Endothelial cell of umbilical vein (primary cell): Measurements from ENCODE around the gene EEF2K. TPM values are rescaled to one million over a fixed set of nuclear protein-coding genes. Genes with fewer than 3 reads are reported as not detected.

Experiments
- BruUV-seq: library from RNA; stranded (reverse); fragments of 400-500 nt; replicated peaks from 2 replicates; lab custom pipeline; 2021; lab: Mats Ljungman, UMichigan
- CTCF ChIA-PET: fragments of 300-600, 350-600 bp; sonication (Branson Sonifier 250); formaldehyde crosslinking; loops from one replicate; lab custom pipeline; 2021; ENCODE audit warnings: antibody characterized with exemption, inconsistent platforms; lab: Charles Lee
- POLR2A ChIA-PET: fragments of 300-600, 350-600 bp; sonication (Branson Sonifier 250); formaldehyde crosslinking; loops from one replicate; lab custom pipeline; 2021; ENCODE audit warnings: antibody characterized with exemption, inconsistent platforms; lab: Charles Lee
- DNase-seq: peaks from one replicate; pipeline ENCODE4 v3.0.0-alpha.2; 2011; ENCODE audit warnings: low read depth, low spot score
- FAIRE-seq: peaks from 2 replicates; lab custom pipeline; 2011; peaks lifted over from hg19 to GRCh38; lab: Jason Lieb, UNC
- H2AFZ ChIP-seq: 2 replicates; pipeline ENCODE4 v1.6.0; 2012; ENCODE audit warnings: low read depth, low read length, control low read depth, inconsistent platforms
- H3K27ac ChIP-seq: 2 replicates; pipeline ENCODE4 v1.5.1; 2011; ENCODE audit warnings: low read depth, mild to moderate bottlenecking, control low read depth, low read length, moderate library complexity; ENCODE audit not compliant: insufficient read depth
- H3K27me3 ChIP-seq, 2 experiments: 2 replicates each; pipeline versions ENCODE4 v1.6.0 to v1.6.1; 2011; ENCODE audit warnings: low read length in 2 of 2, mixed read lengths in 1 of 2; ENCODE audit not compliant: control insufficient read depth in 2 of 2, insufficient read depth in 2 of 2
- H3K36me3 ChIP-seq, 2 experiments: 2 replicates in 1 of 2; 3 replicates in 1 of 2; pipeline ENCODE4 v1.5.1; 2011; ENCODE audit warnings: low read length in 2 of 2, mild to moderate bottlenecking in 1 of 2, moderate library complexity in 1 of 2; ENCODE audit not compliant: control insufficient read depth in 2 of 2, insufficient read depth in 2 of 2; ENCODE audit errors: extremely low read depth in 1 of 2
- H3K4me1 ChIP-seq: 3 replicates; pipeline ENCODE4 v1.5.1; 2011; ENCODE audit warnings: mild to moderate bottlenecking, low read length; ENCODE audit not compliant: control insufficient read depth, insufficient read depth; ENCODE audit errors: extremely low read depth
- H3K4me2 ChIP-seq: 2 replicates; pipeline ENCODE4 v1.6.1; 2011; ENCODE audit warnings: low read length, control low read depth, mixed read lengths; ENCODE audit not compliant: insufficient read depth
- H3K4me3 ChIP-seq, 3 experiments: fragments of 200-600 bp in 1 of 3; sonication (generic), shearing (Covaris generic) in 1 of 3; replicated peaks in 1 of 3; 2 replicates each; pipeline ENCODE4 v1.5.1; 2011 to 2016; ENCODE audit warnings: control low read depth in 3 of 3, low read length in 3 of 3, mild to moderate bottlenecking in 2 of 3, inconsistent platforms in 1 of 3, low read depth in 1 of 3, moderate library complexity in 1 of 3; ENCODE audit not compliant: insufficient read depth in 1 of 3
- H3K79me2 ChIP-seq: 2 replicates; pipeline ENCODE4 v1.6.0; 2012; ENCODE audit warnings: low read length, inconsistent platforms; ENCODE audit not compliant: control insufficient read depth, insufficient read depth
- H3K9ac ChIP-seq: replicated peaks from 2 replicates; pipeline ENCODE3; 2011; ENCODE audit warnings: low read length, control low read depth; ENCODE audit not compliant: insufficient read depth; ENCODE audit errors: extremely low read depth
- H3K9me1 ChIP-seq: replicated peaks from 3 replicates; pipeline ENCODE4 v1.6.0; 2011; ENCODE audit warnings: mild to moderate bottlenecking, low read length; ENCODE audit not compliant: control insufficient read depth, insufficient read depth; ENCODE audit errors: extremely low read depth
- H3K9me3 ChIP-seq: replicated peaks from 2 replicates; pipeline ENCODE4 v1.5.1; 2012; ENCODE audit warnings: low read length, inconsistent platforms; ENCODE audit not compliant: control insufficient read depth, insufficient read depth
- H4K20me1 ChIP-seq: replicated peaks from 2 replicates; pipeline ENCODE3; 2011; ENCODE audit warnings: mild to moderate bottlenecking, low read length; ENCODE audit not compliant: control insufficient read depth, insufficient read depth; ENCODE audit errors: extremely low read depth
- EZH2 ChIP-seq: IDR thresholded peaks from 2 replicates; pipeline ENCODE4 v1.6.1; 2012; ENCODE audit warnings: borderline replicate concordance, low read depth, mild to moderate bottlenecking, moderate library complexity, low read length, inconsistent platforms; ENCODE audit not compliant: severe bottlenecking
- FOS ChIP-seq: IDR thresholded peaks from 2 replicates; pipeline ENCODE4 v1.6.1; 2011; ENCODE audit warnings: mild to moderate bottlenecking, low read length, moderate library complexity, borderline replicate concordance; ENCODE audit not compliant: insufficient read depth
- GATA2 ChIP-seq: IDR thresholded peaks from 2 replicates; pipeline ENCODE4 v1.7.0; 2011; ENCODE audit warnings: low read depth, mild to moderate bottlenecking, moderate library complexity, mixed read lengths, low read length; ENCODE audit not compliant: insufficient read length, insufficient read depth
- JUN ChIP-seq: IDR thresholded peaks from 2 replicates; pipeline ENCODE4 v1.6.1; 2011; ENCODE audit warnings: borderline replicate concordance, low read depth; ENCODE audit not compliant: insufficient read length, insufficient read depth
- MYC ChIP-seq: IDR thresholded peaks from one replicate; pipeline ENCODE4 v1.6.1; 2011; ENCODE audit warnings: mild to moderate bottlenecking, low read depth, low read length
- POLR2A ChIP-seq: IDR thresholded peaks from 2 replicates; pipeline ENCODE4 v1.6.1; 2012; ENCODE audit warnings: low read depth, mild to moderate bottlenecking, control low read depth, low read length
- POLR2AphosphoS5 ChIP-seq: IDR thresholded peaks from 2 replicates; pipeline ENCODE4 v1.6.1; 2012; ENCODE audit warnings: low read depth, mild to moderate bottlenecking, control low read depth, low read length, moderate library complexity; ENCODE audit not compliant: insufficient read depth
- dilution Hi-C: fragments of 300-500 bp; cut with MboI; formaldehyde crosslinking; loops from one replicate; pipeline ENCODE4 v1.15.0; 2019; ENCODE audit warnings: low sequenced_read_pairs; ENCODE audit not compliant: extremely low pct_ligation_motif_present
- intact Hi-C: fragments of 100-400 bp; cut with micrococcal nuclease; formaldehyde crosslinking; loops from one replicate; pipeline ENCODE4 v1.10.0; 2022
- polyA plus RNA-seq, 4 experiments: library from polyadenylated mRNA; depleted of rRNA in 3 of 4; stranded (reverse) in 3 of 4; unstranded in 1 of 4; fragments of >200 nt; gene quantifications; 2 replicates each; pipeline versions ENCODE4 v1.2.1 to v1.2.3, GENCODE V29; 2011 to 2012; ENCODE audit warnings: missing spikeins in 1 of 4
- total RNA-seq: library from RNA; stranded (reverse); gene quantifications from 2 replicates; pipeline ENCODE4 v1.2.3, GENCODE V29; 2021
- TF ChIP-seq, protein P1 (sequence below), 2 donors: IDR thresholded peaks; 1 replicate in 1 of 2; 2 replicates in 1 of 2; pipeline ENCODE4 v1.5.1; 2011; ENCODE audit warnings: low read length in 2 of 2, mild to moderate bottlenecking in 2 of 2, moderate library complexity in 2 of 2, control low read depth in 1 of 2, inconsistent platforms in 1 of 2, low read depth in 1 of 2; ENCODE audit not compliant: insufficient read depth in 1 of 2; ENCODE audit errors: extremely low read depth in 1 of 2
- TF ChIP-seq, protein P2 (sequence below): IDR thresholded peaks from 2 replicates; pipeline ENCODE4 v1.6.1; 2011; ENCODE audit not compliant: insufficient read depth, insufficient read length

Gene EEF2K
- total and polyA plus RNA-seq, 2 donors (not counting 3 experiments of a cell fraction or from before 2014, with no cell fraction given), result 16.0 to 48.6 TPM

DNA sequence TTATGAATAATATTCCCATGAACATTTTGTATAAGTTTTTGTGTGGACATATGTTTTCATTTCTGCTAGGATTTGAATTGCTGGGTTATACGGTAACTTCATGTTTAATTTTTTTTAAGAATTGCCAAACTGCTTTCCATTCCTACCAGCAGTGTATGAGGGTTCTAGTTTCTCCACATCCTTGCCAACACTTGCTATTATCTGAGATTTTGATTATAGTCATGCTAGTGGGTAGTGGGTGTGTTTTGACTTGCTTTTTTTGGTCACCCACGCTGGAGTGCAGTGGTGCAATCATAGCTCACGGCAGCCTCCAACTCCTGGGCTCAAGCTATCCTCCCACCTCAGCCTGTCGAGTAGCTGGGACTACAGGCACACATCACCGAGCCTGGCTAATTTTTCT, 3.0 kb upstream of the EEF2K start:
- H3K4me3 ChIP-seq, result no peak overlapping the region
- ChIA-PET CTCF (no interaction called here), POLR2A (no interaction called here)
- H3K27ac ChIP-seq, result no peak overlapping the region
- H3K9me1 ChIP-seq, result no peaks in the 10 kb centered on the region
- H3K4me2 ChIP-seq, result no peak overlapping the region
- FAIRE-seq (no peak), DNase-seq (no peak)
- no peaks in the 10 kb centered on the region for H3K27me3 ChIP-seq
- no peaks in the 10 kb centered on the region for H3K36me3 ChIP-seq
- TF ChIP-seq, protein P1, sequence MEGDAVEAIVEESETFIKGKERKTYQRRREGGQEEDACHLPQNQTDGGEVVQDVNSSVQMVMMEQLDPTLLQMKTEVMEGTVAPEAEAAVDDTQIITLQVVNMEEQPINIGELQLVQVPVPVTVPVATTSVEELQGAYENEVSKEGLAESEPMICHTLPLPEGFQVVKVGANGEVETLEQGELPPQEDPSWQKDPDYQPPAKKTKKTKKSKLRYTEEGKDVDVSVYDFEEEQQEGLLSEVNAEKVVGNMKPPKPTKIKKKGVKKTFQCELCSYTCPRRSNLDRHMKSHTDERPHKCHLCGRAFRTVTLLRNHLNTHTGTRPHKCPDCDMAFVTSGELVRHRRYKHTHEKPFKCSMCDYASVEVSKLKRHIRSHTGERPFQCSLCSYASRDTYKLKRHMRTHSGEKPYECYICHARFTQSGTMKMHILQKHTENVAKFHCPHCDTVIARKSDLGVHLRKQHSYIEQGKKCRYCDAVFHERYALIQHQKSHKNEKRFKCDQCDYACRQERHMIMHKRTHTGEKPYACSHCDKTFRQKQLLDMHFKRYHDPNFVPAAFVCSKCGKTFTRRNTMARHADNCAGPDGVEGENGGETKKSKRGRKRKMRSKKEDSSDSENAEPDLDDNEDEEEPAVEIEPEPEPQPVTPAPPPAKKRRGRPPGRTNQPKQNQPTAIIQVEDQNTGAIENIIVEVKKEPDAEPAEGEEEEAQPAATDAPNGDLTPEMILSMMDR (IDR thresholded peaks at IDR 0.05; ENCODE audit: extremely low read depth in 1 of 2, insufficient read depth in 1 of 2, low read depth in 1 of 2, low read length in 2 of 2), result no peak
- TF ChIP-seq GATA2 (no peak), FOS (no peak), POLR2A (no peak), JUN (no peak), MYC (no peak), EZH2 (no peak), POLR2AphosphoS5 (no peak)
- TF ChIP-seq, protein P2, sequence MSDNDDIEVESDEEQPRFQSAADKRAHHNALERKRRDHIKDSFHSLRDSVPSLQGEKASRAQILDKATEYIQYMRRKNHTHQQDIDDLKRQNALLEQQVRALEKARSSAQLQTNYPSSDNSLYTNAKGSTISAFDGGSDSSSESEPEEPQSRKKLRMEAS, result no peak
- H3K9me3 ChIP-seq, result no peaks in the 10 kb centered on the region
- H3K4me1 ChIP-seq, result peaks cover 17% of the 10 kb centered on the region
- no peak overlapping the region for H2AFZ ChIP-seq
- dilution Hi-C loops (no loop called here), intact Hi-C loops (no loop called here)
- no peaks in the 10 kb centered on the region for H4K20me1 ChIP-seq
- BruUV-seq, result no TSS peak
- H3K9ac ChIP-seq, result no peak overlapping the region
- H3K79me2 ChIP-seq, result peaks cover 13% of the 10 kb centered on the region
